Stimulated activated CD8-positive, alpha-beta memory T cell treated with anti-CD3 and anti-CD28 coated beads, Interleukin-4, amount 100 ng/mL, for 48 hours (primary cell): ENCODE measurements around the gene C10orf71.

Source experiments
- DNase-seq: peaks from one replicate; pipeline ENCODE4 v3.0.0-alpha.2; 2020

C10orf71 gene

DNA sequence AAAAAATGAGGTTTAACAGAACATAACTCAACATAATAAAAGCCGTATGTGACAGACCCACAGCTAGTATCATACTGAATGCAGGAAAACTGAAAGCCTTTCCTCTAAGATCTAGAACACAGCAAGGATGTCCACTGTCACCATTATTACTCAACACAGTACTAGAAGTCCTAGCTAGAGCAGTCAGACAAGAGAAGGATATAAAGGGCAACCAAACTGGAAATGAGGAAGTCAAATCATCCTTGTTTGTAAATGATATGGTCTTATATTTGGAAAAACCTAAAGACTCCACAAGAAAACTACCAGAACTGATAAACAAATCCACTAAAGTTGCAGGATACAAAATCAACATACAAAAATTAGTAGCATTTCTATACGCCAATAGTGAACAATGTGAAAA, 45.9 kb downstream of the C10orf71 start:
- DNase-seq: no peak

DNA sequence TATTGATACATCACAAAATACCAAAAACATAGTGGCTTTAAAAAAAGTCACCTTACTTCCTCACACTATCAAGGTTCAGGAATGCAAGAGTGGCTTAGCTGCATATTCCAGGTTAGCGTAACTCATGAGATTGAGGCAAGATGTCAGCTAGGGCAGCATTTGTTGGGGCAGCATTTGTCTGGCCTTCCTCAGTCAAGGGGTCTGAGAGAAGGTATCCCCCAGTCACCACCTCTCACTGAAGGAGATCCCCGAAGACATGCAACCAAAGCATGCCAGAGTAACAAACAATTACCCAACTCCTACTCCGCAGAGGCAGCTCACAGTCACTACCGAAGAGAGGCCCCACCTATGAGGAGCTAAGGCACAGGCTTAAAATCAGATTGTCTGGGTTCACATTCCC, 48.4 kb downstream of the C10orf71 start:
- DNase-seq: no peak

DNA sequence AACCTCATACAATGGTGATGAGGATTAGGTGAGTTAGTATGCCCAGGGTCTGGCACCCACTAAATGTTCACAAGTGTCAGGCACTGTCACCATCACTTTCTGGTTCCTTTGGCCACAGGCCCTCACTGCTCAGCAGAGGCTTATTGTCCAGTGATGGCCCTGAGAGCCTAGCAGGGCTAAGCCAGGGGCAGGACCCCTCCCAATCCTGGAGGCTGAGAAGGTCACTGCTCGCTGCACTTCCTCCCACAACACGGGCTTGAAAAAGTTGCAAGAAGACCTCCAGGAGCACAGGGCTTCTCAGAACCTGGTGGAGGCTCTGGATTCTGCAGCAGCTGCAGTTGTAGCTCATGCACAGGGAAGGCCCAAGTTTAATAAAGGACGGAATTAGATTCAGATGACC, 48.9 kb downstream of the C10orf71 start:
- DNase-seq: no peak

DNA sequence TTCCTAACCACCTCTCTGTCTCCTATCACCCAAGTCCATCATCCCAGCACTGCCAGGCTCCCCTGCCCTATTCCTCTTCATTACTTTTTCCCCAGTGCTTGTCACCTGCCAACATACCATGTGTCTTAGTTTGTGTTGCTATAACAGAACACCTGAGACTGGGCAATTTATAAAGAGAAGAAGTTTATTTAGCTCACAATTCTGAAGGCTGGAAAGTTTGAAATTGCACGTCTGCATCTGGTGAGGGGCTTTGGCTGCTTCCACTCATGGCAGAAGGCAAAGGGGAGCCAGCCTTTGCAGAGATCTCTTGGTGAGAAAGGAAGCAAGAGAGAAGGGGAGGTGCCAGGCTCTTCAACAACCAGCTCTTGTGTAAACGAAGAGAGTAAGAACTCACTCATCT, 49.6 kb downstream of the C10orf71 start:
- no peak for DNase-seq

DNA sequence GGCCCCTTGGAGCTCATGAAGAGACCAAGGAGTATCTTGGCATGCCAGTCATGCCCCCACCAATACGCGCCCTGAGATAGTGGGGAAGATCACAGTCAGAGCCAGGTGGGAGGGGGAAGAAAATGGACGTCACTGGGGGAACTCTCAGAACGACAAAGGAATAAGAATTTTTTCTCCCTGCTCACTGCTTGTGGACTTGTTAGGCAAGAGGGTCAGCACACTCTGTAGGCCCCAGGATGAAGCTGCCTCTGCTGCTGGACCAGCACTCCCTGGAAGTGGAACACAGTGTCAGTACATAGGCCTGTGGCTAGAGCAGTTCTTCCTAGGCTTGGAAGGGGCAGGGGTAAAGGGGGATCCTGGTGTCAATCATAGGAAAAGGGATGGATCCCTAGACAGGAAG, 50.4 kb downstream of the C10orf71 start:
- DNase-seq: no peak

DNA sequence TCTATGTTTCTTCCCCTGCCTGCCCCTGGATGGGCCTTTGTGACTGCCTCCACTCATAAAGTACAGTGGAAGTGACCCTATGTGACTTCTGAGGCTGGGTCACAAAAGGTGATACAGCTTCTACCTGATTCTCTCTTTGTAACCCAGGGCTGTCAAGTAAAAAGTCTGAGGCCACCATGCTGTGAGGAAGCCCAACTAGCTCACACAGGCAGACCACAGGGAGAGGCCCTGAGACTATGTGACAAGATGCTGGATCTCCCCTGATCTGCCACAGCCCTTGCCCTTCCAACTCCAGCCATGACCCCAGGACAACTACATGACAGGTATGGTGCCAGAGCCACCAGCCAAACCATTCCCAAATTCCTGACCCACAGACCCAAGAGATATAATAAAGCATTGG, 51.2 kb downstream of the C10orf71 start:
- DNase-seq: no peak

DNA sequence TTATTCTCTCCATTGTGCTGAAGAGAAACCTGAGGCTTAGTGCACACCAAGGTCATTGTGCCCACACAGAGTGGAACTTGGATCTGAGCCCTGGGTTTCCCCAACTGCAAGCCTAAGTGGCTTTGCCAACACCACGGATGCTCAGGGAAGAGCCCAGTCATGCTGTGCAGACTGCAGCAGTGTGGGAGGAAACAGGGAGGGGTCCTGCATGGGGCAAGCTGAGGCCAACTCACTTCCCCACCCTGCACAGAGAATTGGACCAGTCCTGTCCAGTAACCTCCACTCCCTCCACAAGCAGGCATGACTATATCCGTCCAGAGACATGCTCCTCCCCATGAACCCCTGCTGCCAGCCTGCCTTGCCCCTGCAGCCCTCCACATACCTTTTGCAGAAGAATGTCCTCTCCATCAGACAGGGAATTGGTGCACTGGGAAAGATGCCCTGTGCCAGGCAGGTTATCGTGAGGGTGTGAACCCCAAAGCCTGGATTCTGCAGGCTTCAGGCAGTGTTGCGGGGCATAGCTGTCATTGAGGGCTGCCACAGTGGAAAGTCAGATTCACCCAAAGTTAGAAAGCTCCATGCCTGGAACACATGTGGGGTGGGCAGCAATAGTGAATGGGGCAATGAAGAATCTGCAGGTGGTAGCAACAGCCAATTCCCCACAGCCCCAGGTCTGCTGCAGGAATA, 52.0 kb downstream of the C10orf71 start:
- no peak for DNase-seq

DNA sequence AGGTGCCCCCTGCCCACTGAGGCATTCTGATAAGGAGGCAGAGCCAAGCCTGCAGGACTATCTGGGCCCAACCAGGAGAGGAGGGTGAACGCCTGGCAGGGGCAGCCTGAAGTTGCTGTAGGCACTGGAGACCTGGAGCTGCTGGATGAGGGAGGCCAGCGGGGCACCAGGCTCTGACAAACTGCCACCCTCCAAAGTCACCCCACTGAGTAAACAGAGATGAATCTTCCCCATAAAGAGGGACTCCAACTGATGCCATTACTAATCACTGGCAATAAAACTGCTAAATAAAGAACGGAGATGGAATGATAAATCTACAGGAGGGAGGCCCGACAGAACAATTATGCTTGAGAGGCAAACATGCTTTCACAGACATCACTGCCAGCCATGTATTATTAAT, 52.7 kb downstream of the C10orf71 start:
- no peak for DNase-seq

DNA sequence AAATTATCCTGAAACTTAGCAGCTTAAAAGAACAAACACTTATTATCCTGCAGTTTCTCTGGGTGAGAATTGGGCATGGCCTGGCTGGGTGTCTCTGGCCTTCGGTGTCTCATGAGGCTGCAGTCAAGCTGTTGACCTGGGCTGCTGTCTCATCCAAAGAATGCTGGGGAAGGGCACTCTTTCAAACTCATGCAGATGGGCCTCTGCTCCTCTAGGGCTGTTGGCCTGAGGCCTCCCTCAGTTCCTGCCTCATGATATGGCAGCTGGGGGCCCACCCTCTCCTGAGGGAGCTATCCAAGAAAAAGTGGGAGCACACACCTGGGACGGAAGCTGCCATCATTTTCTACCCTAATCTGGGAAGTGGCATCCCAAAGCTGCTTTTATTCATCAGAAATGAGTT, 53.4 kb downstream of the C10orf71 start:
- no peak for DNase-seq

DNA sequence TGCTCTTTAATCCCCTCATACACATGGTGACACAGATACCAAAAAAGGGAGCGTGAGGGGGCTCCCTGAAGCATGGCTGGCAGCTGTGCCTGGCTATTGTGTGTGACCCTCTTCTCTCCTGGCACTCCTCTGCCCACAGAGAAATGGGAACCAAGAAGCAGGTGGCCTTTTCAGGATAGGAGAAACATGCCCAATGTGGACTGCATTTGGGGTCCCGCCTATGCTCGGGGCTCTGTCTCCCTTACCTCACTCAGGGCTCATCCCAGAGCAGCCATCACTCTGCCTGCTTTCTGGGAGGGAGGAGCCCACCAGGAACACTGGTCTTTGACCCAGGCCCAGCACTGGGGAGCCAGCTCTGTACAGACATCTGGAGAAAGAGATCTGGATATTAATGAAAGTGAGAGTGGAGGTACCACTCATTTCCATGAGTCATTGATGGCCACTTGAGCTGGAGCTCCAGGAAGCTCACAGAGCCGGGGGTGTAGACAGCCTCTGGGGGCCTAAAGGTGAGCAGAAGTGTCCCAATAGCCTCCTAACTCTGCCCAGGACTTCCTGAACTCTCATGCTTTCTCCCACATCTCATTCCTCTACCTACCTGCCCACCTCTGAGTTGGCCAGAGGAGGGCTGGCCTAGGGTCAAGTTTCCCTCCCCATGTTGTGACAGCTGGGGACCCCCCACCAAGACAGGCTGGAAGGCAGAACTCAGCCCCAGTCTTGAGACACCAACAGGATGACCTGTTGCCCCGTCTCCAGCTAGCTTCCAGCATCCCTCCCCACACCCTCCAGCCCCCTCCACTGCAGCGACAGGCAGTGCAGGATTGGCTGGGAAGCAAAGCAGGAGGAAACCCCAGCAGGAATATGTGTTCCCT, 54.3 kb downstream of the C10orf71 start:
- no peak for DNase-seq

DNA sequence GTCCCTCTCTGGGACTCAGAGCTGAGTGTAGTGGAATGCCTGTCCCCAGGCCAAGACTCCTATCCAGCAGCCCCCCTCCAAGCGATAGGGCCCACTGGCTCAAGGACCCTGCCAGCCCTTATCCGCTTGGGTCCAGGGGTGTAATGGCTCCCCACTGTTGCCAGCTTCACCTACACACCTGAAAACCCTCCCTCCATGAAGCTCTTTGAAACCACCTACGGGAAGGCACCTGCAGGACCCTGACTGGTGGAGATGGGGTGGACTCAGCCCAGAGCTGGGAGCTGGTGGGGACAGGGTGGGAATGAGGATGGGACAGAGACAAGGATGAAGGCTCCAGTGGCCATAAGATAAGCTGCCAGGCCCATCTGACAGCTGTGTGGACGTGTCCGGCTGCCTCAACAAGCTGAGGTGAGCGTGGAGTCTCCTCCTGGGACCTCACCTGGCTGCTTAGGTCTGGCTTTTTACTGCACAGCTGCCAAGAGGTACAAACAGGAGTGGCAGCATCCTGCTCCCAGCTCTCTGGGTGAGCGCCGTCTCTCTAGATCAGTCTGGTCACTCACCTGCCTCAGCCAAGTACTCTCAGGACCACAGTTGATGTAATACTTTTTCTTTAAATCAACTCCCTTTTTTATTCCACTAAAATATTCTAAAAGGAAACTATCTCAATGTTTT, 55.1 kb downstream of the C10orf71 start:
- no peak for DNase-seq

DNA sequence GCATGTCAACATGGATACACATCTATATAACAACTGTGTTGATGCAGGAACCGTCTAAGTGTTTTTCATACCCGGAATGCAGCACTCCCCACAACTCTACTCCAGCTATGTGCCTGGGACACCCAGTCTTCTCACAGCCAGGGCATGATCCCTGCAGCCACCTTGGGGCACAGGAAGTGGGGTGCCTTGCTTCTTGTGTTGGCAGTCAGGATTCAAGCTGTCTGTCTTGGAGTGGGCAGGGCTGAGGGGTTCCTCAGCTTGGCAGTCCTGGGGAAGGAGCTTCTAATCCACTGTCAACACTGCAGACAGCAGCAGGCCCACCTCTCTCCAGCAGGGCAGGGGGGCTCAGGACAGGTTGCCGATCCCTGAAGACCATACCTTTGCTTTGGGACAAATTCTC, 55.6 kb downstream of the C10orf71 start:
- no peak for DNase-seq

DNA sequence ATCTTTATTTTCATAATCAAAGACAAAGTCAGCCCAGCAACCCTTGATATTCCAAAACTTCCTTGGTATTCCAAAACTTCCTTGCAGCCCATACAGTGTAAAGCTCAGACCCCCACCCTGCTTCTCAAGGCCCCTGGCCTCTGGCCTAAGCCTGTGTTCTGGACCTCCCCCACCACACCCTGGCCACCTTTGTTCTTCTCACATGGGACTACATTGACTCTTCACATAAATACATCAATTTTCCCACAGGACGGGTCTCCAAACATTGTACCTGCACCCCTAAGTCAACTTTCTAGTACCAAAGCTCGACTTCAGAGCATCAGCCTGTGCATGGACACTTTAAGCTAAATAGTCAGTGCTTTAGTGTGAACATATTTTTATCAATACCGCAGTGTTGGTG, 56.3 kb downstream of the C10orf71 start:
- no peak for DNase-seq

DNA sequence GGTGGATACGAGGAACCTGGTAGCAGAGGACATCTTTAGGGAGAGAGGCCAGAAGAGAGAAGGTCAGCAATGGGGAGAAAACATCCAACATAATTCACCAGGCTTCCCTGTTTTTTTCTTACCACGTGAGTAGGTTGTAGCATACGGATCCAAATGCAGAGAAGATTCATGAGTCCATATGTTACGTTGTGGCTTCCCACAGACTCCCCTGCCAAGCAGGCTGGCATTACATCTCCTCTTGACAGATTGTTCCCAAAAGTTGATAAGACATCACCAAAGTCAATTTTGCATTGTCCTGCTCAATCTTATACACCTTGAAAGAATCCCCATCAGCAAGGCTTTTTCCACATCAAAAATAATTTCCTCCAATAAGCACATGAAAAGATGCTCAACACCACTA, 57.2 kb downstream of the C10orf71 start:
- DNase-seq: no peak

DNA sequence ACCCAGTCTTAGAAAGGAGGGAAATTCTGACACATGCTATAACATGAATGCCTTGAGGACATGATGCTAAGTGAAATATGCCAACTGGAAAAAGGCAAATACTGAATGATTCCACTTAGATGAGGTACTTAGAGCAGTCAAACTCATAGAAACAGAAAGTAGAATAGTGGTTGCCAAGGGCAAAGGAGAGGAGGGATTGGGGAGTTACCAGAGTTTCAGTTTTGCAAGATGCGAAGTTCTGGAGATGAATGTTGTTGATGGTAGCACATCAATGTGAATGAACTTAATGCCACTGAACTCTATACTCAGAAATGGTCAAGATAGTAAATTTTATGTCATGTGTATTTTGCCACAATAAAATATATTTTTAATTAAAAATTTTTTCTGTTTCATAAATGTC, 58.0 kb downstream of the C10orf71 start:
- no peak for DNase-seq

DNA sequence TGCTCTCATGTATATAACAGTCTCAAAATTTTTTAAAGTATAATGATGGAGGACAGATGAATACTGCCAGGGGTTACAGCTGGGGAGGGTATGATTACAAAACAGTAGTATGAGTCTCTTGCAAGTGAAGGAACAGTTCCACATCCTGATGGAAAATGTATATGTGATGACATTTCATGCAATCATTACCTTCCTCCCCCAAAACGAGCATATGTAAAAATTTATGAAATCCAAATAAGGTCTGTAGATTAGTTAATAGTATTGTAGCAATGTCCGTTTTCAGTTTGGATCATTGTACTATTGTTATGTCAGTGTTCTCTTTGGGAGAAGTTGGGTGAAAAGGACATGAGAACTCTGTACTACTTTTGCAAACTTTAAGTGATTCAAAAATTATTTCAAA, 58.9 kb downstream of the C10orf71 start:
- no peak for DNase-seq

DNA sequence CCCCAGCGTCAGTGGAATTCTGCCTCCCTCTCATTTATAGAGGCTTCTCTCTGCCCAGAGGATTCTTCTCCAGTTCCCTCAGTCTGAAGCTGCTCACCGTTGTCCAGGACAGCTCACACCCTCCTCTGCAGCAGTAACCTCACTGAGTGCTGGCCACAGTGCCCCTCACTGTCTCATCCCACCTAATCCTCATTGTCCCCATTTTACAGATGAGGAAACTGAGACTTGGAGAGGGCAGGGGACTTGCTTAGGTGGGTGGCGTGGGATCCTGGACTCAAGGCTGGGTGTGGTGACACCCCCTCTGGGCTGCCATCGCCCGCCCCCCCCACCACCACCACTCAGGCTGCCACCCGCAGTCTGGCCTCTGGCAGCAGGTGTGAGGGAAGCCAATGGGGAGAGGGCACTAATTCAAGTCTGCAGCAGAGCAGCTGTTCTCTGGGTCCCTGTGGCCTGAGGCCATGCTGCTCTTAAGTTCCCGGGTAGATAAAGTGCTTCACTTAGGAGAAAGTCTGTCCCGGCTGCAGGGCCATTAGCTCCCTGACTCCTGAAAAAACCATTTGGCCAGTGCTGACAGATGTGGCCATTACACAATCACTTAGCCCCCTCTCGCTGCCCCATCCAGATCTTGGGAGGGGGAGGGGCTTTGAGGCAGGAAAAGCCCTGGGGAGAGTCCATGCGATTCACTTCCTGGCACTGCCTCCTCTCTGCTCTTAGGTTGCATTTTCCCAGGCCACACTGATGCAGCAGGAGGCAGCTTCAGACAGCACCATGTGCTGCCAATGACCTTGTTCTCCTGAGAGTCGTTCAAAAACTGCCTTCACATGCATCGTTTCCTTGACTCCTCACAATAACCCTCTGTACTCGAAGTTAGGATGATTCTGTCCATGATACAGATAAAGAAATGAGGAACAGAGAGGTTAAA, 60.6 kb downstream of the C10orf71 start:
- no peak for DNase-seq

DNA sequence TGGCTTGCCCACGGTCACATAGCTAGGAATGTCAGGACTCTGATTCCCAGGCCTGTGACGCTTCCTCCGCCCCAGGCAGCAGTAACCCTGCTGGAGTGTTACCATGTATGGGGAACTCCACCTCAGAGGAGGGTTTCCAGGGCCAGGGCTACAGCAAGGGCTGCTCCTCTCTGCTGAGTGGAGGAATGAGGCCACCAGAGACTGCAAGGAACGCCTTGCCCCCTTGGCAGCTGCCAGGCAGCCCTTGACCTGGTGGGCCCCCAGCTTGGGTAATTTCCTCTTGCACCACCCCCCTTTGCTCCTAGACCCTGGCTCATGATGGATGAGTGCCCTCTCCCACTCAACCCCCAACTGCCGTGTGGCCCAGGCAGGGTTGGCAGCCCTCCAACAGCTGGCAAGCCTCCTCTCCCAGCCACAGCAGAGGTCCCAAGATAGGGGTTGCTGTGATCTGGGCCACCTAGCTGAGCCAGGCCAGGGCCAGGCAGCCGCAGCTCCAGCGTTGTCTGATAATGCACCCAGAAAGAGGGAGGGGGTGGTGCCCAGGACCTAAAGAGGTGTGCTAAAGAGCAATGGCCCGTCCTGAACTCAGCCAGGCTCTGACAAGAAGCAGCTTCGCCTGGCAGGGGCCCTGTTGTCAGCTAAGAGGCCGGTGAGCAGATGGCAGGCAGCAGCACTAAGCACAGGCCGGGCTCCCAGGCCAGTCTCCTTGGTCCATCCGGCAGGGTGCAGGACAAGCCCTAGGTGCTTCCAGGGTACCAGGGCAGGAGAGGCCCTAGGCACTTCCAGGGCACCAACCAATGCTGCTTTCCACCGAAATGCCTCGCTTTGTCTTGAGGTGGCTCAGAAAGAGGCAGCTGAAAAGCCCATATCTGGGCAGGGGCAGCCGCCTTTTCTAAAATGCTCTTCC, 61.6 kb downstream of the C10orf71 start:
- no peak for DNase-seq

DNA sequence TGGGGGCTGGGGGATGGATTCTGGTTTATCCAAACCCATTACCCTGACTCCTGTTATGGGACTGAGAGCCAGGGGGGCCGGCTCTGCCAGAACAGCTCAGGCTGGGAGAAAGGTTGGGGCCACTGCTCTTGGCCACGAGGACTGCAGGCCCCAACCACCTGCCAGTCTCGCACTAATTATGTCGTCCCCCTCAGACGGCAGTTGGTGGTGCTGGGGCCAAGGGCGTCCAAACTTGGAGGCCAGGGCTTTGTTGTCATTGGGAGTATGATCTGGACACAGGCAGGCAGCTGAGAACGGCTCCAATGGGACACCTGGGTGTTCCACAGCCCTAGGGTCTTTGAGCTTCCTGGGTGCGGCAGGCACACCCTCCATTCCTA, 62.2 kb downstream of the C10orf71 start:
- DNase-seq: no peak

DNA sequence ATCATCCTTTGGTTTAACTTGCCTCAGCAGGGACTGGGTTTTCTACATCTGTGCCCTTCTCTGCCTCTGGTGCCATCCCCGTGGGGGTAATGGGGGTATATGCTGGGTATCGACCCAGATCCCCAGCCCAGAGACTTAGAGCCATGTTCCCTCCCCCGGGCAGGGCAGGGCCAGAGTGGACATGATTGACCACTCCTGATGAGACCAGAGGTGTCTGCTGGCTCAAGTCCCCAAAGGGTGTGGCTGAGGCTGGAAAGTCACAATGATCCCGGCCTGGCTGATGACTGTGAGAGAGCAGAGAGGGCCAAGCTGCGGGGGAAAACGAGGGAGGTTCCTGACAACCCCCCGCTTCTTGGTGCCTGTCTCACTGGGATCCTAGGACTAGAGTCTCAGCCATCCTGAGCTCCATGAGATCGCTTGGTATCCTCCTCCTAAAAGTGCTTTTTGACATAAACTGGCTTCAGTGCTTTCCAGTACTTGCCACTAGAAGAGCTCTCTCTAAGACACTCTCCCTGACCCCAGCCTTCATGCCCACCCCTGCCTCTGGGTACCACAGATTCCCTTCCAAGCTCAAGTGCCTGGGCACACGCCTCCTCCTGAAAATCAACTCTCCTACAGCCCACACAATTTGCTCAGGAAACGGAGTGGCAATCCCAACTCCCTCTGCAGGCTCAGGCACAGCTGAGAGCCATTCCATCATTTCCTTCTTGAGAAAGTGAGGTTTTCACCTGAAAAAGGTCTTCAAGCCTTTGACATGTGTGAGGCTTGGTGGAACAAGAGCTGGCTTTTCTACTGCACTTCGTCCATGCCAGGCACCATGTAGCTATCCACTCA, 63.0 kb downstream of the C10orf71 start:
- no peak for DNase-seq
